OCI-LY3 (cell line): ENCODE data around the gene WAPL.
A peak's percentile ranks its signal among the peaks of the same experiment; 100 is the strongest.
"Not testable (repeated sequence)": the region's sequence is repeated elsewhere in the genome, so short reads cannot be mapped to it uniquely, and the experiment has no call there.

ENCODE experiments used
- H2AFZ ChIP-seq: fragments of 200-600, 300-600 bp; shearing (Covaris generic); 2 replicates; pipeline ENCODE4 v1.6.0; 2014; ENCODE audit warnings: antibody characterized with exemption, low read depth, low read length
- H3K27ac ChIP-seq: fragments of 200-600, 300-600 bp; sonication (generic); 2 replicates; pipeline ENCODE4 v1.5.1; 2014; ENCODE audit warnings: mild to moderate bottlenecking, low read length, moderate library complexity, mixed read lengths
- H3K27me3 ChIP-seq: fragments of 200-600, 300-600 bp; sonication (generic); 2 replicates; pipeline ENCODE4 v1.6.1; 2014; ENCODE audit warnings: low read depth, low read length, mixed read lengths
- H3K36me3 ChIP-seq: fragments of 200-600, 300-600 bp; sonication (generic); replicated peaks from 2 replicates; pipeline ENCODE3; 2014; ENCODE audit warnings: low read depth, low read length, mixed read lengths
- H3K4me1 ChIP-seq: fragments of 300-600, 200-600 bp; sonication (generic); 2 replicates; pipeline ENCODE4 v1.6.1; 2014; ENCODE audit warnings: low read length, mixed read lengths
- H3K4me2 ChIP-seq: fragments of 200-600, 300-600 bp; sonication (generic); 2 replicates; pipeline ENCODE4 v1.6.1; 2014; ENCODE audit warnings: low read length, mixed read lengths
- H3K4me3 ChIP-seq: fragments of 300-600, 200-600 bp; sonication (generic); 2 replicates; pipeline ENCODE4 v1.5.1; 2014; ENCODE audit warnings: antibody characterized with exemption, mild to moderate bottlenecking, low read length, moderate library complexity
- H3K79me2 ChIP-seq: fragments of 300-600, 200-600 bp; shearing (Covaris generic); 2 replicates; pipeline ENCODE4 v1.6.1; 2014; ENCODE audit warnings: mild to moderate bottlenecking, low read length, mixed read lengths
- H3K9ac ChIP-seq: fragments of 300-600, 200-600 bp; shearing (Covaris generic); 2 replicates; pipeline ENCODE4 v1.6.0; 2014; ENCODE audit warnings: mild to moderate bottlenecking, low read length, moderate library complexity
- H3K9me3 ChIP-seq: fragments of 200-600, 300-600 bp; shearing (Covaris generic); 2 replicates; pipeline ENCODE4 v1.6.1; 2014; ENCODE audit warnings: low read length, mixed read lengths; ENCODE audit not compliant: insufficient read depth
- H4K20me1 ChIP-seq: fragments of 200-600, 300-600 bp; sonication (generic); 2 replicates; pipeline ENCODE4 v1.6.1; 2016; ENCODE audit warnings: low read length, mixed read lengths; ENCODE audit not compliant: insufficient read depth
- CTCF ChIP-seq: fragments of 200-600, 300-600 bp; sonication (generic); IDR thresholded peaks from 2 replicates; pipeline ENCODE4 v1.5.1; 2014; ENCODE audit warnings: antibody characterized with exemption, low read length, low read depth
- EZH2phosphoT487 ChIP-seq: fragments of 200-600 bp; shearing (Covaris generic); IDR thresholded peaks from 2 replicates; pipeline ENCODE4 v1.6.1; 2018; ENCODE audit warnings: antibody characterized with exemption, mixed run types, low read depth

The WAPL gene

GRCh38 chr10:86521678-86522509 lies at the start of gene WAPL:
Gene WAPL, minus strand, starts transcription at chr10:86521792. Its CDS starts 3,723 bp downstream, at chr10:86518069.
- no peaks in the 10 kb centered on the region for H3K9me3 ChIP-seq
- H3K79me2 ChIP-seq: peaks cover 68% of the 10 kb centered on the region
- peak within 1 kb of the TSS; percentile 89 for H3K4me3 ChIP-seq
- H3K4me2 ChIP-seq: peak within 1 kb of the TSS; percentile 90
- TF ChIP-seq EZH2phosphoT487: no peak
- TF ChIP-seq CTCF: no peak
- H3K27me3 ChIP-seq: no peaks in the 10 kb centered on the region
- peak within 1 kb of the TSS; percentile 75 for H3K9ac ChIP-seq
- H3K36me3 ChIP-seq: peaks cover 18% of the 10 kb centered on the region
- peaks cover 20% of the 10 kb centered on the region for H3K4me1 ChIP-seq
- peak within 1 kb of the TSS; percentile 72 for H2AFZ ChIP-seq
- peak within 1 kb of the TSS; percentile 43 for H3K27ac ChIP-seq
- H4K20me1 ChIP-seq: peaks cover 11% of the 10 kb centered on the region

- TF ChIP-seq CTCF: no peak
- no peak for TF ChIP-seq EZH2phosphoT487
- no peak overlapping the region for H3K4me3 ChIP-seq
- no peak overlapping the region for H3K4me2 ChIP-seq
- no peak overlapping the region for H2AFZ ChIP-seq
- H3K27ac ChIP-seq: no peak overlapping the region
- no peaks in the 10 kb centered on the region for H3K79me2 ChIP-seq
- no peaks in the 10 kb centered on the region for H4K20me1 ChIP-seq
- H3K9me3 ChIP-seq: no peaks in the 10 kb centered on the region
- H3K36me3 ChIP-seq: no peaks in the 10 kb centered on the region
- no peaks in the 10 kb centered on the region for H3K4me1 ChIP-seq
- no peaks in the 10 kb centered on the region for H3K27me3 ChIP-seq
- H3K9ac ChIP-seq: no peak overlapping the region
Observed at GRCh38 chr10:86569335-86569734, 47.7 kb upstream of the WAPL start.

GRCh38 chr10:86566518-86566917 lies 44.9 kb upstream of the WAPL start:
- not testable (repeated sequence) for H3K4me1 ChIP-seq, H3K4me3 ChIP-seq, H3K36me3 ChIP-seq

GRCh38 chr10:86563338-86563737 lies 41.7 kb upstream of the WAPL start:
- not testable (repeated sequence) for H2AFZ ChIP-seq

More at GRCh38 chr10:86566518-86566917, 44.9 kb upstream of the WAPL start:
- H3K27ac ChIP-seq, H4K20me1 ChIP-seq, H2AFZ ChIP-seq, H3K9ac ChIP-seq, H3K79me2 ChIP-seq, H3K4me2 ChIP-seq, H3K27me3 ChIP-seq, H3K9me3 ChIP-seq: not testable (repeated sequence)

GRCh38 chr10:86558695-86559094 lies 37.1 kb upstream of the WAPL start:
- not testable (repeated sequence) for H3K79me2 ChIP-seq, H2AFZ ChIP-seq

More at GRCh38 chr10:86563338-86563737, 41.7 kb upstream of the WAPL start:
- not testable (repeated sequence) for H3K36me3 ChIP-seq, H3K4me2 ChIP-seq, H3K9ac ChIP-seq, H3K79me2 ChIP-seq, H3K27me3 ChIP-seq, H3K4me3 ChIP-seq, H3K9me3 ChIP-seq, H3K27ac ChIP-seq, H3K4me1 ChIP-seq, H4K20me1 ChIP-seq

More at GRCh38 chr10:86558695-86559094, 37.1 kb upstream of the WAPL start:
- not testable (repeated sequence) for H3K27ac ChIP-seq, H3K9me3 ChIP-seq, H3K27me3 ChIP-seq, H4K20me1 ChIP-seq, H3K4me1 ChIP-seq, H3K4me3 ChIP-seq, H3K36me3 ChIP-seq, H3K9ac ChIP-seq, H3K4me2 ChIP-seq
